HG03175 (cell line): ENCODE measurements around the gene EARS2.
"Not testable (repeated sequence)": the region's sequence is repeated elsewhere in the genome, so short reads cannot be mapped to it uniquely, and the experiment has no call there.

Experiments
- ATAC-seq: cut with Tn5 transposase; IDR thresholded peaks from one replicate; pipeline ENCODE4 v1.9.1; 2021; ENCODE audit warnings: mild to moderate bottlenecking, moderate library complexity; ENCODE audit not compliant: unreplicated experiment

The EARS2 gene

DNA sequence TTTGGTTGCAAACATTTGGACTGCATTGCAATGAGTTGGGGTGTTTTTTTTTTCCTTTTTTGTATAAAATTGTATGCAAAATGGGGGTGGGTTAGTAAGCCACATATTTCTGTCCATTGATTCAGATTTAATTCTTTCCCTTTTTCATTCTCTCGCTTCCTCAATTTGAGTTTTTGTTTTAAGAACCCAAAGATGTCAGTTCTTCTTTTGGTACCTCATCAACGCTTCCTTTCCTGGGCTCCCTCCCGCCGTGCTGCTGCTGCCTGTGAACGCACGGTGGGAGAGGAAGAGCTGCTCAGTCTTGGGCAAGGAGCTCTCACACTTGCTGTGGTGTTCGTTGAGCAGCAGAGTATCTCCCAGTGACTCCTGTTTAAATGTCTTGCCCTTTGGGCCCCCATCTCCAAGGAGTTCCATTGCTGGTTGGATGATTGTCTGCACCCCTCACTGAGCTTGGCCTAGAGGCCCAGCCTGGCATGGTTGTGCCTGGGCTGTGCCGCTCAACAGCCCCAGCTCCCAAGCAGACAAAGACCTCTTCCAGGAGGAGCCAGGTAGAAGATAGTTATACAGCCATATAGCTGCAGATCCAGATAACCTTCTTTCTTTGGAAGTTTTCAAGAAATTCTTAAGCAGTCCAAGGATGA is 14.0 kb upstream of the EARS2 start:
- no peak for ATAC-seq

DNA sequence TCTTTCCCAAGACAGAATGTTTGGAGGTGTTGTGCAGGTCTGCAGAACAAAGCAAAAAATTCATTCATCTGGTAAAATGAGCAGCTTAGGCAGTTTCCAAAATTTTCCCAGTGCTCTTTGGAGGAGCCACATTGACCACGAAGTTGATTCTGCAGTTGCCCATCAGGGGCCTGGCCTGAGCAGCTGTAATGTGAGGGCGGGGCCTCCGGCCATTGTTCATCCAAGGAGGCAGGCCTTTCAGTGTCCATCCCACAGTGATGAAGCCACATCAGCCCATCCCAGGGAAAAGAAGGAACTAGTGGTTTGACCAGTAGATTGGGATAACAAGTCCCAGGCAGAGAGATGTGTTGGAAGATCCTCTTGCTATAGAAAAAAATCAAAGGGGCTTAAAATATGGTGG is 10.5 kb upstream of the EARS2 start:
- no peak for ATAC-seq

DNA sequence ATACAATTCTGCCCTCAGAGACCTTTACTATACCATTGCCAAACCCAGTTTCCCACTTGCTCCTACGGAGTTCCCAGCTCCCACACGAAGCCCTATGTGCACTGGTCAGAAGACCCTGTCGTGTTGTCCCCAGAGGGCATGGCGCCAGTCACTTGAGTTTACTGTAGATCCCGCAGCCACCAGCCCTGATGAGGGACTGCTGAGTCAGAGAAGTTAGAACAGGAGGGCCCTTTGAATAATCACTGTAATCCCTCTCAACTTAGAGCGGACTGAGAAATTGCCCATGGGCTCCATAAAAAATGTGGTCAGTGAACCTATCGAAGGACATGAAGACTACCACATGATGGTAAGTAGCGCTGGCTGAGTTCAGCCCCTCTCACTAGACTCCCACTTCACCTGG is 9.6 kb upstream of the EARS2 start:
- ATAC-seq = no peak

DNA sequence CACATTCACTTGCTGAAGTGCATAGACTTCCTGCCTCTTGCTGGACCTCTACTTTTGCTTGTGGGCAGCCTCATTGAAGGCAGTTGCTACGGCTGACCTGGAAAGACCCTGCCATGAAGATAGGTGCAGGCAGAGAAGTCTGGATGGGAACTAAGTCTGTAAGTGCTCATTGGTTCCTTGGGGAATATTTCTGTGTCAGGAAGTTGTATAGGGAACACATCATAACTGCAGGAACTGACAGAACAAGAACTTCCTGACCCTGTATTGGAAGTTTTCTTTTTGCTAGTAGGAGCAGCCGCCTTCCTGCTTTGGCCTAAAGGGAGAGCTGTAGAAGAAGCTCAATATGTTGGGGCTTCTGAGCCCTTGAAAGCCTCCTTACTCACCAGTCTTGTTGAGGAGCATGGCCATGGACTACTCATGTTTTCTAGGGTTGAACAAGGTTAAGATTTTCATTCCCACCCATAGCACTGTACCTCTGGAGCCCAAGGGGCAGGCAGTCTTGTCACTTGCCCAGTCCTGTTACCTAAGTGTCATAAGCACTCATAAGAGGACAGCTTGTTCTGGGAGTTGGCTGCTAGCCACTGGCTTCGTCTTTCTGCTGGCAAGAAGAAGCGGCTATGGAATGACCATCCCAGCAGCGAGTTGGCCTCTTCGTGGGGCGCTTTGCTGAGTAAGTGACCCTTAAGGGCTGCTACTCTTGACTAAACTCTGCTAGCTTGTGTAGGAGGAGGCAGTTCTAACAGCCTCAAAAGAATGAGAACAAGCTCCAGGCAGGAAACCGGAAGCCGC is 7.6 kb upstream of the EARS2 start:
- ATAC-seq = no peak

DNA sequence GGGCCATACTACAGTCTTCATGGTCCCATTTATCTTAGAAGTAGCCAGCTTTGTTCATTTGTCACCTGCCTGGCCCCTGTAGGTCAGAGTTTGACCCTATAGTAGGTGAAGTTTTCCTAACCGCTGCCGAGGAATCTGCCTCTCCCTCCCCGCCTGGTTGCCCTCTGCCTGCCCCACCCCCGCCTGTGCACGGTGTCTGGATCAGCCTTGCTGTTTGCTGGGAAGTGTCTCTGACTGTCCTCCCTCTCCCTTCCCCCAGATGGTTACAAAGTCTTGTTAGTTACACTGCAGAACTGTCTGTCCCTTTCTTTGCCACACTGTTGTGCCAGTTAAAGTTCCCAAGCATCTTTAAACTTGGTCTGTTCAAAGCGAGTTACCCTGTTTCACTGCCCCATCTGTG is 6.0 kb upstream of the EARS2 start:
- ATAC-seq = no peak

DNA sequence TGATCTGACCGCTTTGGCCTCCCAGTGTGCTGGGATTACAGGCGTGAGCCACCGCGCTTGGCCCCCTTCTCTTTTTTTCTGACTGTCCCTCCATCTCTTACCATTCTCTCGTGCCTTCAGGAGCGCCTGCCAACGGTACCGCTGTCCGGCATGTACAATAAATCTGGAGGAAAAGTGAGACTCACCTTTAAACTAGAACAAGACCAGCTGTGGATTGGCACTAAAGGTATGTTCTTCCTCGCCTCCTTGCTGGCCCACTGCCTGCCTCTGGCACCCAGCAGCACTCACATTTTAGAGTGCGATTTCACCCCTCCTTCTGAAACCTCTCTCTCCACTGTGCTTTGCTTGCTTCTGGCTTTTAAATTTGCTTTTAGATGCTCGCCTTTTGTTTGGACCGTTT is 5.4 kb upstream of the EARS2 start:
- no peak for ATAC-seq

DNA sequence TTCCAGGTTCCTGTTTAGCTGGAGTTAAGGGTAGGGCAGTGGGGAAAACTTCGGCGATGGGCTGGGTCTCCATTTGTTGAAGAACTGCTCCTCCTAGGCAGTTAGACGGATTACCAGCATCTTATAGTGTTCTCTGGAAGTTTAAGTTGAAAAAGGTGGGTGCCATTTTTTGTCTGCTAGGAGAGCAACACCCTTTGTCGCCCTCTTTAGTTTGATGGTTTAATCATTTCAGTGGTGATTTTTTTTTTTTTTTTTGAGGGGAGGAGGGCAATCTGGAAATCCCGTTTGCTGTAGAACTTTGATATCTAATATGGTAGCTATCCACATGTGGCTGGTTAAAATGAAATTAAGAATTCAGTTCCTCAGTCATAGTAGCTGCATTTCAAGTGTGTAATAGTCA is 4.4 kb upstream of the EARS2 start:
- no peak for ATAC-seq

DNA sequence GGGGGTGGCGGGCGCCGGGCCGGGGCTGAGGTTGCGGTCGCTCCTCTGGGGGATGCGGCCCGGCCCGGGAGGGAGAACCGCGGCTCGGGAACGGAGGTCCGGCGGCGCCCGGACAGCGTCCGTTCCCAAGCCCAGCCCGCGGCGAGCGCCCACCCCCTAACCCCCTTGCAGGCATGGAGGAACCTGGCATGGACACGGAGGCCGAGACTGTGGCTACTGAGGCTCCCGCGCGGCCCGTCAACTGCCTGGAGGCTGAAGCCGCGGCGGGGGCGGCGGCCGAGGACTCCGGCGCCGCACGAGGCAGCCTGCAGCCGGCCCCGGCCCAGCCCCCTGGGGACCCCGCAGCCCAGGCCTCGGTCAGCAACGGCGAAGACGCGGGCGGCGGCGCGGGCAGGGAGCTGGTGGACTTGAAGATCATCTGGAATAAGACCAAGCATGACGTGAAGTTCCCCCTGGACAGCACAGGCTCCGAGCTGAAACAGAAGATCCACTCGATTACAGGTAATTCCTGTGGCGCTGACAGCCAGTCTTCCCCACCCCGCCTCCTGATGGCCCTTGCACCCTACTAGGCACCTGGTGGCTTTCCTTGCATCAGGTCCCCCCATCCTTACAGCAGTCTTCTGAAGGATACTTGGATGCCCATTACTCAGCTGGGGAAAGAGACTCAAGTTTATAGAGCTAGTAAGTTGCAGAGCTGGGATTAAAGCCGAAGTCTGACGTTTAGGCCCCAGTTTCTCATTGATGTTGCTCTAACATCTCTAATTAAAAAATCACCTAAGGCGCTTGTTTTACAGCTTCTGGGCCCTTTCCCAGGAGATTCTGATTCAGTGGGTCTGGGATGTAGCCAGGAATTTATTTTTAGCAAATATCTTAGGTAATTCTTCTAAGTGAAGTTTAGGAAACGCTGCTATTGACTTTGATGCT is 891 bp upstream of the EARS2 start:
- no peak for ATAC-seq

DNA sequence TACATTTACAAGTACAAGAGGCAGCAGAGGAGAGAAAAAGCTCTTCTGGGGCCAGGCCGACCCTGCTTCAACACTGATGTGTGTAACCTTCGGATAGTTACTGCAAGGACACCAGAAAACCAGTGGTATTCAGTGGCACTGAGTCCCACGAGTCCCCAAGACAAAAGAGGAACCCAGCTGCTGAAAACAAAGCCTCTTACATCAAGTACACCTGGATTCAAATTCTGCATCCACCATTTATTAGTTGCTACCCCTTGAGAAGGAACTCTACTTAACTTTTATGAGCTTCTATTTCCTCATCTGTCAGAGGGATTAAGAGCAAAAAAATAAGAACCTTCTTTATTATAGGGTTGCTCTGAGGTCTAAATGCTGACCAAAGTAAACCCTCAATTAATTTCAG is 2.6 kb downstream of the EARS2 start:
- no peak for ATAC-seq

DNA sequence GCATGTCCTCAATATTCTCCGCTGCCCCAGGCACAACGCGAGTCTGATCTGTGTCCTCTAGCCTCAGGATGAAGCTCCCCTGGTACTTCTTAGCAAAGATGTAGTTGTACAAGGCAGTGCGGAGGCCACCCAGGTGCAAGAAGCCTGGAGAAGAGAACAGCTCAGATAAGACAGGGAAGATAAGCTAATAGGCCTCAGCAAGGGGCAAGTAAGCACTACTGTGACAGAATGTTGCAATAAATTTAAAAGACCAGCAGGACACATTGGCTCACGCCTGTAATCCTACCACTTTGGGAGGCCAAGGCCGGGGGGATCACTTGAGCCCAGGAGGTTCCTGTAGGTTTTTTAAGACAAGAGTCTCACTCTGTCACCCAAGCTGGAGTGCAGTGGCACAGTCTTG is 5.0 kb downstream of the EARS2 start:
- ATAC-seq = no peak

DNA sequence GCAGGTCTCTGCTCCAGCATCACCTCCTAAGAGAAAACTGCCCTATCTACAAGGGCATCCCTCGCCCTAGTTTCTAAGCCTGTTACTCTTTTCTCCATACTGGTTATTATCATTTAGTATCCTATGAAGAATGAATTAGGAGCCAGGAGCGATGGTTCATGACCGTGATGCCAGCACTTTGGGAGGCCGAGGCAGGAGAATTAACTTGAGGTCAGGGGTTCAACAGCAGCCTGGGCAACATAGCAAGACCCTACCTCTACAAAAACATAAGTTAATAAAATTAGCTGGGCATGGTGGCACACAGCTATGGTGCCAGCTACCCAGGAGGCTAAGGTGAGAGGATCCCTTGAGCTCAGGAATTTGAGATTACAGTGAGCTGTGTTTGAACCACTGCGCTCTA is 7.2 kb downstream of the EARS2 start:
- no peak for ATAC-seq

DNA sequence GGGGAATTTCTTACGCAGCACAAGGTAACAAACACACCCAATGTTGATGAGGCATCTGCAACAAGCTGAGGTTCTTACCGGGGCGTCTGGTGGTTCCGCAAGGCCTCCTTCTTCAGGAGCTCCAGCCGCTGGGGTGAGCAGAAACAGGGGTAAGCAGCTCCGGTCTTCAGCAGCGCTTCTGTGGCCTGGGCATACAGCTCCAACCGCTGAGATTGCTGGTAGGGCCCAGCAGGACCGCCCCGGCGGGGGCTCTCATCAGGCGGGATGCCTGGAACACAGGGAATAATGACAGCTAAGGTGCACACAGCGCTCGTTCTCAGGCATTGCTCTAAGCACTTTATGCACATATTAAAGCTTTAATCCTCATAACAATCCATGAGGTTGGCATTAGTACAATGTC is 12.7 kb downstream of the EARS2 start:
- no peak for ATAC-seq

DNA sequence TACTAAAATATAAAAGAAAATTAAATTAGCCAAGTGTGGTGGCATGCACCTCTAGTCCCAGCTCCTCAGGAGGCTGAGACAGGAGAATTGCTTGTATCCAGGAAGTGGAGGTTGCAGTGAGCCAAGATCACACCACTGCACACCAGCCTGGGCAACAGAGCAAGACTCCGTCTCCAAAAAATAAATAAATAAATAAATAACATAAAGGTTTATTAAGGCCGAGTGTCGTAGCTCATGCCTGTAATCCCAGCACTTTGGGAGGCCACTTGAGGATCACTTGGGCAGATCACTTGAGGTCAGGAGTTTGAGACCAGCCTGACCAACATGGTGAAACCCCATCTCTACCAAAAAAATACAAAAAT is 16.4 kb downstream of the EARS2 start:
- ATAC-seq = not testable (repeated sequence)

DNA sequence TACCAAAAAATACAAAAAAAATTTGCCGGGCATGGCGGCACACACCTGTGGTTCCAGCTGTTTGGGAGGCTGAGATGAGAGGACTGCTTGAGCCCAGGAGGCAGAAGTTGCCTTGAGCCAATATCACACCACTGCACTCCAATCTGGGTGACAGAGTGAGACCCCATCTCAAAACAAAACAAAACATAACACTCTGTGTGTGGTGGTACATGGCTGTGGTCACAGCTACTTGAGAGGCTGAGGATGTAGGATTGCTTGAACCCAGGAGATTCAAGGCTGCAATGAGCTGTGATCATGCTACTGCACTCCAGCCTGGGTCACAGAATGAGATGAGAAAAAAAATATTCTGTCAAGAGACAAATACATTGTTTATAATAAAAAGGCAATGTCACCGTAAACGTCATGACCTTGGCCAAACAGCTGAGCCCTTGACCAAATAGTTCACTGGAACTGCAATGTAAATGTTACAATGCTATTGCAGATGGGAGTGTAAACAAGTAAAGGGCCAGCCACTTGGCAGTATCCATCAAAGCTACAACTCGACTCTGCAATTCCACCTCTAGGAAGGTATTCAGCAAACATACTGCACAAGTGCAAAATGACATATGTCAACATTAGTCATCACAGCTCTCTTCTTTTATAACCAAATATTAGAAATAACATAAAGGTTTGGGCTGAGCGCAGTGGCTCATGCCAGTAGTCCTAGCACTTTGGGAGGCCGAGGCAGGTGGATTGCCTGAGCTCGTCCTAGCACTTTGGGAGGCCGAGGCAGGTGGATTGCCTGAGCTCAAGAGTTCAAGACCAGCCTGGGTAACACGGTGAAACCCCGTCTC is 16.9 kb downstream of the EARS2 start:
- ATAC-seq = no peak

DNA sequence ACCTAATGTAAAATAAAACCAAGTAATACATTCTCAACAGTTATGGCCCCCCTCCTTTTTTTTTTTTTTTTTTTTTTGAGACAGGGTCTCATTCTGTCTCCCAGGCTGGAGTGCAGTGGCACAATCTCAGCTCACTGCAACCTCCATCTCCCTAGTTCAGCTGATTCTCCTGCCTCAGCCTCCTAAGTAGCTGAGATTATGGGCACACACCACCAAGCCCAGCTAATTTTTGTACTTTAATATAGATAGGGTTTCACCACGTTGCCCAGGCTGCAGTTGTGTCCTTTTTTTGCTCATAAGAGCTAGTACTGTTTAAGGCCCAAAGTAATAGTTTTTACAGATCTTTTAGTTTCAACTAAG is 18.3 kb downstream of the EARS2 start:
- no peak for ATAC-seq

DNA sequence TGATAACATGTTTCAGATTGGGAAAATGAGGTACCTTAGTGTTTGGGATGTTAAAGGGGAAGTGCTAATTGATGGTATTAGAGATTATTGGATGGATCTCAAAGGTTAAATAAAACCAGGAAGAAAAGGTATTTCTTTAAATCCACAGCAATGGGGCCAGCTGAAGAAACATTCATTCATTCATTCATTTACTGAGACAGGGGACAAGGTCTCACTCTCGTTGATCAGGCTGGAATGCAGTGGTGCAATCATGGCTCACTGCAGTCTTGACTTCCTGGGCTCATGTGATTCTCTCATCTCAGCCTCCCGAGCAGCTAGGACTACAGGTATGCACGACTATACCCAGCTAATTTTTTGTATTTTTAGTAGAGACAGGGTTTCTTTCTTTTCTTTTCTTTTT is 19.8 kb downstream of the EARS2 start:
- ATAC-seq = no peak

DNA sequence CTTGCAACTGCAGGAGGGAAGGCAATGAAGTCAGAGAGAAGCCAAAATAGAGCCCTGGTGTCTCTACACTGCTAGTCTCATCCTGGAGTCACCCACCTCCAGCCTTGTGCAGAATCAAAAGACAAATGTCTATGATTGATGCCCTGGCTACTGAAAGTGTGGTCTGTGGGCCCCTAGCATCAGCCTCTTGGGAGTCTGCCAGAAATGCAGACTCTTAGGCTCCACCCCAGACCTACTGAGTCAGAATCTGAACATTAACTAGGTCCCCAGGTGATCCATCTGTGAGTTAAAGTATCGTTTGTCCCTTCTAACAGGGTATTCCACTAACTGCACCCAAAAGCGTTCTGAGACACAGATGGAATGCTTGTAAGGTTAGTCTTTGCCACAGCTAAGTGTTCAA is 21.2 kb downstream of the EARS2 start:
- no peak for ATAC-seq

DNA sequence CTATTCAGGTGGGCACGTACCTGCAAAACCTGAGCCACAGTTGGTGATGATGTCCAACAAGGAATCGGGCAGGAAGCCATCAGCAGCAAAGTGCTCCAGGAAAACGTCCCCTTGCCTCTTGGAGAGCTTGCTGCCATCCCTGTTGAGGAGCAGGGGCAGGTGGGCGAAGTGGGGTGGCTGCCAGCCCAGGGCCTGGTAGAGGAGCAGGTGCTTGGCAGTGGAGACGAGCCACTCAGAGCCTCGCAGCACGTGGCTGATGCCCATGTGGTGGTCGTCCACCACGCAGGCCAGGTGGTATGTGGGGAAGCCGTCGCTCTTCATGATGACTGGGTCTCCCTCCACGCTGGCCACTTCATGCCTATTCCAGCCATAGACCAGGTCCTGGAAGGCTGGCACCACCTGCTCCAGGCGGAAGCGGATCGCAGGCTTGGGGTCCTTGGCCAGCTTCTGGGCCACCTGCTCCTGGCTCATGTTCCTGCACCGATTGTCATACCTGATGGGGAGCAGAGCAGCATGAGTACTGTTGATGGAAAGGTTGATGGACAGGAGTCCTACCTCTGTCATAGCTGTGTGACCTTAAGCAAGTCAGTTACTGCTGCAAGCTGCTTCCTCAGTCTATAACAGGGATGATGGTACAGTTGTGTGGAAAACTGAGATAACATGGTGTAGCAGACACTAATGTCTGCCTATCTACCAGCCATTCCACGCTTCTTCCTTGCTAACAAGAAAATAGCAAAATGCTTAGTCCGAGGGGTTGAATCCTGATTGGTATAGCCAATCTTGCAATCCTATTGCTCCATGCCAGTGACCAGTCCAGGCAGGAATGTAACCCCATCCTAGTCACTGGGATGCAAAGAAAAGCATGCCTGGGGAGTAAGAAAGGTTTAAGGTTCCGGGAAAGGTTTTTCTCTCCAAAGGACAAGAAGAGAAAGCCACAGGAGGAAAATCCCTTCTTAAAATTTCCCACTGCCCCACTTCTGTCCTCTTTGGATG is 22.0 kb downstream of the EARS2 start:
- ATAC-seq = no peak

DNA sequence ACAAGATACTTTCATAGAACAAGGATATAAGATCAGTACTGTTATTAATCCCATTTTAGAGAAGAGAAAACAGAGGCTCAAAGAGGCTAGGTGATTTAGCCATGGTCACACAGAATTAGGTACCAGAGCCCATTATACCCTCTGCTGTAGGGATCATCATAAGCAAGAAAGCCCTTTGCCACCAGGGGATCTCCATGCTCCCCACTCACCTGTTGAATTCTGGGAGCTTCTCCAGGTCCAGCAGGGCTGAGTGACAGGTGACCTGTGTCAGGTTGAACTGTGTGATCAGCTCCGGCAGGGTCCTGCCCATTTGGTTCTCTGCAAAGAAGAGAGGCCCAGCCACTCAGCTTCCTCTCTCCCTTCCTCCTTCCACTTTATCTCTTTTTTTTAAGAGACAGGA is 24.7 kb downstream of the EARS2 start:
- ATAC-seq = no peak

DNA sequence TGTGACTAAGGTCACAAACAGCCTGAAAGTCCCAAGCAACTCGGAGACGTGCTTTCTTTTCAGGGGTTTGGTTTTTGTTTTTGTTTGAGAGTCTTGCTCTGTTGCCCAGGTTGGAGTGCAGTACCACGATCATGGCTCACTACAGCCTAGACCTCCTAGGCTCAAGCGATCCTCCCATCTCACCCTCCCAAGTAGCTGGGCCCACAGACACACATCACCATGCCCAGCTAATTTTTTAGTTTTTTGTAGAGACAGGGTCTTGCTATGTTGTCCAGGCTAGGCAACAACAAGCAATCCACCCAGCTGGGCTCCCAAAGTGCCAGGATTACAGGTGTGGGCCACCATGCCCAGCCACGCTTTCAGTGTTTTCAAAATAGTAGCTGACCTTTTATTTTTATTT is 27.1 kb downstream of the EARS2 start:
- ATAC-seq = no peak
